Measurements from ENCODE around the gene ROGDI.

- no peak for TF ChIP-seq CTCF (IDR thresholded peaks at IDR 0.05)
- TF ChIP-seq NR3C1 (IDR thresholded peaks at IDR 0.05), result no peak
Observed at GRCh38 chr16:4788910-4789309, 13.5 kb downstream of the ROGDI start.

Data from A549 (cell line).